Thyroid gland (tissue), 4 donors: ENCODE measurements around the gene PAQR5. TPM values are rescaled to one million over a fixed set of nuclear protein-coding genes. Genes with fewer than 3 reads are reported as not detected.

ENCODE experiments used
- DNase-seq, 2 donors: peaks; one replicate each; pipeline ENCODE4 v3.0.0-alpha.2; 2019
- H3K27ac ChIP-seq, 3 donors: fragments of 200-600 bp; sonication (generic); 1 replicate in 2 of 3; 2 replicates in 1 of 3; pipeline ENCODE4 v1.5.1; 2016 to 2019; ENCODE audit warnings: mild to moderate bottlenecking in 1 of 3, moderate library complexity in 1 of 3
- H3K27me3 ChIP-seq: fragments of 200-600 bp; sonication (generic); one replicate; pipeline ENCODE4 v1.5.1; 2019
- H3K36me3 ChIP-seq, 2 donors: fragments of 200-600 bp; sonication (generic); one replicate each; pipeline ENCODE4 v1.5.1; 2016 to 2019
- H3K4me1 ChIP-seq, 2 donors: fragments of 200-600 bp; sonication (generic); one replicate each; pipeline ENCODE4 v1.5.1; 2017 to 2019
- H3K4me3 ChIP-seq, 3 donors: fragments of 200-600 bp; sonication (generic); replicated peaks in 1 of 3; 1 replicate in 2 of 3; 2 replicates in 1 of 3; pipeline ENCODE4 v1.5.1; 2016; ENCODE audit warnings: mild to moderate bottlenecking in 1 of 3
- H3K9me3 ChIP-seq: fragments of 200-600 bp; sonication (generic); one replicate; pipeline ENCODE4 v1.5.1; 2017
- CTCF ChIP-seq, 6 experiments: fragments of 200-600 bp in 3 of 6; fragments of 450-650 bp in 3 of 6; sonication (generic) in 3 of 6; IDR thresholded peaks; one replicate each; pipeline ENCODE4 v1.5.1; 2016 to 2019; ENCODE audit warnings: antibody characterized with exemption in 6 of 6, mild to moderate bottlenecking in 2 of 6, inconsistent platforms in 1 of 6, moderate library complexity in 1 of 6
- POLR2A ChIP-seq, 2 donors: fragments of 450-650 bp; IDR thresholded peaks; one replicate each; pipeline ENCODE4 v1.6.1; 2017; ENCODE audit warnings: antibody characterized with exemption in 2 of 2, mild to moderate bottlenecking in 2 of 2, moderate library complexity in 1 of 2
- WGBS, 2 donors: methylation state at CpG; one replicate each; pipeline ENCODE4 v1.1.5; 2017; 5-methylcytosine and 5-hydroxymethylcytosine counted together
- intact Hi-C: fragments of 100-400 bp; cut with DNase I; formaldehyde crosslinking; loops from one replicate; pipeline ENCODE4 v1.15.1; 2023
- total RNA-seq, 4 donors: library from RNA; depleted of rRNA; stranded (reverse); fragments of >200 nt; gene quantifications; one replicate each; pipeline ENCODE4 v1.2.3, GENCODE V29; 2016

Gene PAQR5
- total RNA-seq, 4 donors from 2014 or later: 0.24 to 1.5 (median 0.65) TPM

- Histone ChIP-seq H3K27me3 (no peaks in the 10 kb centered on the region), H3K36me3 (no peaks in the 10 kb centered on the region), H3K9me3 (no peaks in the 10 kb centered on the region), H3K4me1 (no peaks in the 10 kb centered on the region), H3K4me3 (no peak overlapping the region), H3K27ac (no peak overlapping the region)
- intact Hi-C loops: no loop called here
- TF ChIP-seq CTCF (IDR thresholded peaks at IDR 0.05) (no peak), POLR2A (IDR thresholded peaks at IDR 0.05) (no peak)
- no peak for DNase-seq
- WGBS, 2 donors: 97 to 100% methylated on average over 1 to 2 of the region's 2 CpGs
Measured at GRCh38 chr15:69351884-69352283, 53.2 kb downstream of the PAQR5 start.

DNA sequence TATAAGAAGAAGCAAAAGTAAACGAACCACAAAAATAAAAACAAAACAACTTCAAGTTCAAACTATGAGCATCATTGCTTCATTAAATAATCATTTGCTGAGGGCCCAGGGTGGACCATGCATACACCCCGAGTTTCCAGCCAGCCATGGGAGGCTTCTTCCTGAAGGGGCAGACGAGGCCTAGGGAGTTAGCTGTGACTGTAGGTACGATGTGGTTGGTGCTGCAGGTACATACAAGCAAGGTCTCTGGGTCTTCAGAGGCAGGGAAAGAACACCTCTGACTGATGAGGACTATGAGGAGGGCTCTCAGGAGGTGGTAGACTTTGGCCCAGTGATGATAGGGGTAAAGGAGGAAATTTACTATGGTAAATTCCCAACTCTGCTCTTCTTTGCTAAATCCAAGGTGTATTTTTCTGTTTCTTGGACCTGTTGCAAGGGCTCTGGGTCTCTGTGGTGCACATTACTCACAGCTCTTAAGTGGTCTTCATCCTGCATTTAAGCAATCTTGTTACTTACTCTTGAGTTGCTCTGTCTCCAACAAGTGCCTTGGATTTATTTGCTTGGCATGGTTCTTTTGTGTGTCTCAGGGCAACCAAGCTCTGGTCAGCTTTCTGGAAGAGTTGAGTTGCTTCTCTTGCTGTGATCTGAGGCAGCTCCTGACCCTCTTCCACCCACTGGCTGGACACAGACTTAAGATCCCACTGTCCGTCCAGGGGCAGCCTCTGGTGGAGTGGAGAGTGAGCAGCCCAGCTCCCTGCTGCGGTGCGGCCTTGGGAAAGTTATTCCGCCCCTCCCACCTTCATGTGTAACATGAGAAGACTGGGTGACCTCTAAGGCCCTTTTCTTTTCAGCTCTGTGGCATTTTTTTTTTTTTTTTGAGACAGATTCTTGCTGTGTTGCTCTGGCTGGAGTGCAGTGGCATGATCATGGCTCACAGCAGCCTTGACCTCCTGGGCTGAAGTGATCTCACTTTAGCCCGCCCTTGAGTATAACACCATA, 59.4 kb downstream of the PAQR5 start:
- Histone ChIP-seq H3K4me1 (peaks cover 0 to 14% of the 10 kb centered on the region in 2 donors), H3K9me3 (no peaks in the 10 kb centered on the region), H3K36me3 (no peaks in the 10 kb centered on the region), H3K4me3 (no peak overlapping the region), H3K27me3 (no peaks in the 10 kb centered on the region), H3K27ac (no peak overlapping the region)
- intact Hi-C loops: no loop called here
- DNase-seq: peak; percentile 18 to 44
- WGBS, 2 donors: 62 to 66% methylated on average over 9 of the region's 9 CpGs
- TF ChIP-seq POLR2A (IDR thresholded peaks at IDR 0.05) (no peak), CTCF (IDR thresholded peaks at IDR 0.05) (no peak)

DNA sequence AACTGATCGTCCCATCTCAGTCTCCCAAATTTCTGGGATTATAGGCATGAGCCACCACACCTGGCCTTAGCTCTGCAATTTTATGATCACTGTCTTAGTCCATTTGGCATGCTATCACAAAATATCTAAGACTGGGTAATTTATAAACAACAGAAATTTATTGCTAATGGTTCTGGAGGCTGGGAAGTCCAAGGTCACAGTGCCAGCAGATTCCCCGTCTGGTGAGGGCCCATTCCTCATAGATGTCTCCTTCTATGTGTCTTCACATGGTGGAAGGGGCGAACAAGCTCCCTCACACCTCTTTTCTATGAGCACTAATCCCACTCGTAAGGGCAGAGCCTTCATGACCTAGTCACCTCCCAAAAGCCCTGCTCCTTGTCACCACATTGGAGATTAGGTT, 60.1 kb downstream of the PAQR5 start:
- H3K36me3 ChIP-seq: no peaks in the 10 kb centered on the region
- DNase-seq: no peak
- peaks cover 0 to 14% of the 10 kb centered on the region in 2 donors for H3K4me1 ChIP-seq
- H3K9me3 ChIP-seq: no peaks in the 10 kb centered on the region
- H3K27me3 ChIP-seq: no peaks in the 10 kb centered on the region
- no peak overlapping the region for H3K27ac ChIP-seq
- no peak for TF ChIP-seq CTCF (IDR thresholded peaks at IDR 0.05)
- no peak for TF ChIP-seq POLR2A (IDR thresholded peaks at IDR 0.05)
- intact Hi-C loops: no loop called here
- WGBS, 2 donors: 96 to 99% methylated on average over 4 of the region's 4 CpGs
- no peak overlapping the region for H3K4me3 ChIP-seq

DNA sequence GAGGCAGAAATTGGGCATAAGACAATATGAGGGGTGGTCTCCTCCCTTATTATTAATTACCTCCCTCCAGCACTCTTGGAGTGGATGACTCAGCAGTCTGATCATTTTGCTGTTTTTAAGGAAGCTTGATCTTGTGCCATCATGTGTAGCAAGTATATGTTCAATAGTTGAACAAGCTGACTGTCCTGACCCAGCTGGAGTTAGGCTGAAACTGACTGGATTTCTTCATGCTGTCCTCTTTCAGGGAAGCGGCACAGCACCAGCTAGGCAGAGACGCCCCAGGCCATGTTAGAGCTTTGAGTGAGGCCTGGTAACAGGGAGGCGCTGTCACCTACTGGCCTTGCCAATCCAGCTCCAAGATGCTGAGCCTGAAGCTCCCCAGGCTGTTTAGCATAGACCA, 61.0 kb downstream of the PAQR5 start:
- peak; percentile 5 to 8 for DNase-seq
- 94 to 97% methylated on average over 3 of the region's 3 CpGs for WGBS, 2 donors
- no peak for TF ChIP-seq CTCF (IDR thresholded peaks at IDR 0.05)
- no peak for TF ChIP-seq POLR2A (IDR thresholded peaks at IDR 0.05)
- Histone ChIP-seq H3K4me1 (peaks cover 0 to 14% of the 10 kb centered on the region in 2 donors), H3K36me3 (no peaks in the 10 kb centered on the region), H3K27ac (no peak overlapping the region), H3K27me3 (no peaks in the 10 kb centered on the region), H3K9me3 (no peaks in the 10 kb centered on the region), H3K4me3 (no peak overlapping the region)
- intact Hi-C loops: no loop called here

- intact Hi-C loops: no loop called here
- no peak overlapping the region for H3K27ac ChIP-seq
- H3K4me1 ChIP-seq: peaks cover 0 to 14% of the 10 kb centered on the region in 2 donors
- TF ChIP-seq POLR2A (IDR thresholded peaks at IDR 0.05): no peak
- TF ChIP-seq CTCF (IDR thresholded peaks at IDR 0.05): no peak
- 0% methylated on average over 1 of the region's 1 CpG for WGBS, 2 donors
- no peaks in the 10 kb centered on the region for H3K27me3 ChIP-seq
- H3K9me3 ChIP-seq: no peaks in the 10 kb centered on the region
- no peak for DNase-seq
- H3K36me3 ChIP-seq: no peaks in the 10 kb centered on the region
- H3K4me3 ChIP-seq: no peak overlapping the region
Measured at GRCh38 chr15:69360642-69361041, 61.9 kb downstream of the PAQR5 start.
